DOHH2 (cell line): Measurements from ENCODE around the gene KLK4.

ENCODE experiments used
- H3F3A ChIP-seq: fragments of 200-600 bp; sonication (generic), shearing (Covaris generic); 2 replicates; pipeline ENCODE4 v1.6.0; 2016; ENCODE audit warnings: antibody characterized with exemption, mild to moderate bottlenecking; ENCODE audit not compliant: control insufficient read depth, insufficient read depth
- H3K27ac ChIP-seq: fragments of 200-600 bp; sonication (generic); 2 replicates; pipeline ENCODE4 v1.5.1; 2014; ENCODE audit warnings: low read depth, mild to moderate bottlenecking, low read length, moderate library complexity
- H3K27me3 ChIP-seq: fragments of 200-600 bp; sonication (generic); 2 replicates; pipeline ENCODE4 v1.6.1; 2014; ENCODE audit warnings: mild to moderate bottlenecking, low read length, mixed read lengths; ENCODE audit not compliant: control insufficient read depth
- H3K36me3 ChIP-seq: fragments of 200-600 bp; sonication (generic); 2 replicates; pipeline ENCODE4 v1.6.1; 2014; ENCODE audit warnings: mild to moderate bottlenecking, low read length, moderate library complexity, mixed read lengths; ENCODE audit not compliant: control insufficient read depth
- H3K4me1 ChIP-seq: fragments of 200-600 bp; sonication (generic); 2 replicates; pipeline ENCODE4 v1.6.1; 2014; ENCODE audit warnings: mild to moderate bottlenecking, low read length, mixed read lengths; ENCODE audit not compliant: control insufficient read depth
- H3K4me2 ChIP-seq: fragments of 200-600 bp; sonication (generic); 2 replicates; pipeline ENCODE4 v1.6.0; 2014; ENCODE audit warnings: mild to moderate bottlenecking, low read length, moderate library complexity
- H3K4me3 ChIP-seq: fragments of 200-600 bp; sonication (generic); 2 replicates; pipeline ENCODE4 v1.5.1; 2014; ENCODE audit warnings: mild to moderate bottlenecking, low read length, mixed read lengths
- H3K79me2 ChIP-seq: fragments of 200-600 bp; sonication (generic); 2 replicates; pipeline ENCODE4 v1.6.1; 2014; ENCODE audit warnings: mild to moderate bottlenecking, low read length, mixed read lengths; ENCODE audit not compliant: control insufficient read depth
- H3K9me2 ChIP-seq: fragments of 200-600 bp; sonication (generic); replicated peaks from 2 replicates; pipeline ENCODE4 v1.6.1; 2014; ENCODE audit warnings: mild to moderate bottlenecking, low read length, mixed read lengths; ENCODE audit not compliant: control insufficient read depth
- H3K9me3 ChIP-seq: fragments of 200-600 bp; sonication (generic); 2 replicates; pipeline ENCODE4 v1.6.1; 2014; ENCODE audit warnings: antibody characterized with exemption, low read length, mixed read lengths; ENCODE audit not compliant: control insufficient read depth, insufficient read depth
- H4K20me1 ChIP-seq: fragments of 200-600 bp; sonication (generic); 2 replicates; pipeline ENCODE4 v1.6.0; 2014; ENCODE audit warnings: low read depth, mild to moderate bottlenecking, antibody characterized with exemption, low read length, moderate library complexity; ENCODE audit not compliant: control insufficient read depth, insufficient read depth
- EZH2phosphoT487 ChIP-seq: fragments of 200-600 bp; sonication (generic); IDR thresholded peaks from 2 replicates; pipeline ENCODE4 v1.6.1; 2017; ENCODE audit warnings: borderline replicate concordance, mild to moderate bottlenecking, antibody characterized with exemption, low read length, moderate library complexity, mixed read lengths
- TF ChIP-seq, protein P1 (sequence below): fragments of 200-600 bp; sonication (generic); IDR thresholded peaks from one replicate; pipeline ENCODE4 v1.5.1; 2014; ENCODE audit warnings: antibody characterized with exemption, mild to moderate bottlenecking, low read depth, low read length; ENCODE audit not compliant: poor library complexity, severe bottlenecking

Gene KLK4

DNA sequence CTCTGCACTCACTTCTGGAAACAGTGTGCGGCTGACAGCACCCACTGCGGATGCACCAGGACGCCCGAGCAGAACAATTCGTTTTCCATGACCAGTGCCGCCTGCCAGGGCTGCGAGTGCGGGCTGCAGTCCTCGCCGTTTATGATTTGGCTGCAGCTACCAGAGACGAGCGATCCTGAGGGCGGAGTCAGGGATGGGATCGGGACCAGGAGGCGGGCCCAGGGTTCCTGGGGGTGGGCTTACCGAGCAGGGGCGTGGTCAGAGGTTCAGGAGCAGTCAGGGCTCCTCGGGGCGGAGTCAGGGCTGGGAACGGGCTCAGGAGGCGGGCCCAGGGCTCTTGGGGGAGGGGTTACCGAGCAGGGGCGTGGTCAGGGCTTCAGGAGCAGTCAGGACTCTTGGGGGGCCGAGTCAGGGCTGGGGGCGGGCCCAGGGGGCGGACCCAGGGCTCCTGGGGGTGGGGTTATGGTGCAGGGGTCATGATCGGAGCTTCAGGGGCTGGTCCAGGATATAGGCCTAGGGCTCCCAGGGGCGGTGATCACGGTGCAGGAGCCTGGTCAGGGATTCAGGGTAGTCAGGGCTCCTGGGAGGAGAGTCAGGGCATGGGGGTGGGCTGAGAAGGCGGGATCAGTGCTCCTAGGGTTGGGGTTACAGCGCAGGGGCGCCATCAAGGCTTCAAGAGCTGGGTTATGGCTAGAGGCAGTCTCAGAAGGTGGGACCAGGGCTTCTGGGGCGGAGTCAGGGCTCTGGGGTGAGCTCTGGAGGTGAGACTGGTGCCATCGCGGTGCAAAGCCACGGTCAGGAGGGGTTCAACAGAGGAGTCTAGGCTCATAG lies 1.7 kb downstream of the KLK4 start:
- Histone ChIP-seq H3K9me2 (no peaks in the 10 kb centered on the region), H3K27ac (no peak overlapping the region), H3K4me3 (no peak overlapping the region), H3K9me3 (no peaks in the 10 kb centered on the region), H3K36me3 (no peaks in the 10 kb centered on the region), H3K4me2 (no peak overlapping the region), H3F3A (no peaks in the 10 kb centered on the region), H4K20me1 (no peaks in the 10 kb centered on the region), H3K4me1 (no peaks in the 10 kb centered on the region), H3K79me2 (no peaks in the 10 kb centered on the region), H3K27me3 (peaks cover 28% of the 10 kb centered on the region)
- TF ChIP-seq EZH2phosphoT487, result no peak
- TF ChIP-seq, protein P1, sequence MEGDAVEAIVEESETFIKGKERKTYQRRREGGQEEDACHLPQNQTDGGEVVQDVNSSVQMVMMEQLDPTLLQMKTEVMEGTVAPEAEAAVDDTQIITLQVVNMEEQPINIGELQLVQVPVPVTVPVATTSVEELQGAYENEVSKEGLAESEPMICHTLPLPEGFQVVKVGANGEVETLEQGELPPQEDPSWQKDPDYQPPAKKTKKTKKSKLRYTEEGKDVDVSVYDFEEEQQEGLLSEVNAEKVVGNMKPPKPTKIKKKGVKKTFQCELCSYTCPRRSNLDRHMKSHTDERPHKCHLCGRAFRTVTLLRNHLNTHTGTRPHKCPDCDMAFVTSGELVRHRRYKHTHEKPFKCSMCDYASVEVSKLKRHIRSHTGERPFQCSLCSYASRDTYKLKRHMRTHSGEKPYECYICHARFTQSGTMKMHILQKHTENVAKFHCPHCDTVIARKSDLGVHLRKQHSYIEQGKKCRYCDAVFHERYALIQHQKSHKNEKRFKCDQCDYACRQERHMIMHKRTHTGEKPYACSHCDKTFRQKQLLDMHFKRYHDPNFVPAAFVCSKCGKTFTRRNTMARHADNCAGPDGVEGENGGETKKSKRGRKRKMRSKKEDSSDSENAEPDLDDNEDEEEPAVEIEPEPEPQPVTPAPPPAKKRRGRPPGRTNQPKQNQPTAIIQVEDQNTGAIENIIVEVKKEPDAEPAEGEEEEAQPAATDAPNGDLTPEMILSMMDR, result no peak

DNA sequence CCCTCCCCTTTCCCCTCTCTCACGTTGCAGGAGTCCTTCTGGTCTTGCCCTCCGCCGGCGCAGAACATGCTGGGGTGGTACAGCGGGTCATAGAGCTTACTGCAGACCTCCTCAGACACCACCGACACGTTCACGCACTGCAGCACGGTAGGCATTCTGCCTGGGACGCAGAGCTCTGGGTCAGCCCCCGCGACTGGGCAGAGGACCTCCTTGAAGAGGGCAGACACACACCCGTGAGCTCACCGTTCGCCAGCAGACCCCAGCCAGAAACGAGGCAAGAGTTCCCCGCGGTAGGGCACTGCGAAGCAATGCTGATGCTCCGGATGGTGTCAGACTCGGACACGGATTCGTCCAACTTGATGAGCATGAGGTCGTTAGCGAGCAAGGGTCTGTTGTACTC lies 2.9 kb downstream of the KLK4 start:
- H4K20me1 ChIP-seq, result no peaks in the 10 kb centered on the region
- no peaks in the 10 kb centered on the region for H3F3A ChIP-seq
- no peaks in the 10 kb centered on the region for H3K36me3 ChIP-seq
- H3K4me2 ChIP-seq, result no peak overlapping the region
- no peak overlapping the region for H3K4me3 ChIP-seq
- no peaks in the 10 kb centered on the region for H3K9me3 ChIP-seq
- no peaks in the 10 kb centered on the region for H3K79me2 ChIP-seq
- TF ChIP-seq EZH2phosphoT487, result no peak
- TF ChIP-seq, protein P1, result no peak
- H3K4me1 ChIP-seq, result no peaks in the 10 kb centered on the region
- H3K27me3 ChIP-seq, result peaks cover 28% of the 10 kb centered on the region
- no peaks in the 10 kb centered on the region for H3K9me2 ChIP-seq
- no peak overlapping the region for H3K27ac ChIP-seq

DNA sequence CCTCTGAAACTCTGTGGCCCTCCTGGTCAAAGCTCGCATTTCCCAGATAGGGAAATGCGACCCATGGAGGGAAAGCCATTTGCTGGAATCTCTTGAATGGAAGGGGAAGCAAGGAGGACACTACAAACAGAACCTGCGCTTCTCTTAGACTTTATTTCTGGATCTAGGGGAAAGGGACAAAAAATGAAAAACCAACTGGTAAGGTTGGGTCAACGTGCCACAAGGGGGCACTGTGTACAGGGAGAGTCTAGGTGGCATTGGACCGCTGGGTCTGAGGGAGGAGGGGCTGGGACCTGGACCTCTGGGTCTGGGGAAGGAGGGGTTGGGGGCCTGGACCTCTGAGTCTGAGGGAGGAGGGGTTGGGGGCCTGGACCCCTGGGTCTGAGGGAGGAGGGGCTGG lies 5.0 kb downstream of the KLK4 start:
- no peaks in the 10 kb centered on the region for H3K9me2 ChIP-seq
- H3K4me1 ChIP-seq, result no peaks in the 10 kb centered on the region
- H3K27me3 ChIP-seq, result peaks cover 14% of the 10 kb centered on the region
- H3K9me3 ChIP-seq, result no peaks in the 10 kb centered on the region
- TF ChIP-seq, protein P1, result peak; percentile 64
- no peak for TF ChIP-seq EZH2phosphoT487
- H3K4me3 ChIP-seq, result no peak overlapping the region
- H3K27ac ChIP-seq, result no peak overlapping the region
- no peaks in the 10 kb centered on the region for H3K79me2 ChIP-seq
- no peaks in the 10 kb centered on the region for H4K20me1 ChIP-seq
- no peaks in the 10 kb centered on the region for H3K36me3 ChIP-seq
- no peak overlapping the region for H3K4me2 ChIP-seq
- no peaks in the 10 kb centered on the region for H3F3A ChIP-seq
